HG03064 (cell line): Measurements from ENCODE around the gene PLXNA2.

ENCODE experiments used
- ATAC-seq: cut with Tn5 transposase; IDR thresholded peaks from one replicate; pipeline ENCODE4 v1.9.1; 2021; ENCODE audit warnings: low read depth; ENCODE audit not compliant: unreplicated experiment

PLXNA2 gene

DNA sequence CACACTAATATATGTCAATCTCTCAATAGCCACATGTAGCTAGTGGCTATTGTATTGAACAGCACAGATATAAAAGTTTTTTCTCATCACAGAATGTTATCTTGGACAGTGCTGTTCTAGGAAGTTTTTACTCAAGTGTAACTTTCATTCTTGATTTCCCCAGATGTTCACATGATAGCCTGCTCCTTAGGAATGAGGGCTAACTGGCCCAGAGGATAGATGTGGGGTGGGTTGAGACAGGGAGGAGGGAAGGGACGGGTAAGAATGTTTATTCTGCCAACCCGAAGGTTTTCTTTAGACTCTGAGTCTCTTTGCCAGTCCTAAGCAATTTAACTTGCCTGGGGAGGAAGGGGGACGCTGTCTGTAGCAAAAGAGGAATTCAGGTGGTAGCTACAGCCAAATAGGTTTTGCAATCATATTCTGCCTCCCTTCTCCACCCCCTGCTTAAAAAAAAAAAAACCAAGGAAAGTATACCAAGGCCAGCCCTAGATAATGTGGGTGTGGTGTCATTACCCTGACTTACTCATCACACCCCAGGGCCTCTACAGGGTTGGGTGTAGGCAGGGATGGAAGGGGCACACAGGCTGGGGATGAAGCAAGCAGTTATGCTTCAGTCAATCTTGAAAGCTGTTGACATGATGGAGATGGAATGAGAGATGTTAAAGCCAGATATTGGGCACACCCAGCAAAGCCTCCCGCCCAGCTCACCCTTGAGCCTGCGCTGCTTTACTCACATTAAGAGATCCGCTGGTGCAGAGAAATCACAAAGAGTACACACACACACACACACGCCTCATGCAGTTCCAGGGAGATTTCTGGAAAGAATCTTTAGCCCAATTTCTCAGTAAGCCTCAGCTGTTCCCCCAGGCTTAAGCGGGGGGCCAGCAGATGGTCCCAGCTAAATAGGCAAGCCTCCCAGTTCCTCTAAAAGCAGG is 59.9 kb downstream of the PLXNA2 start:
- no peak for ATAC-seq

DNA sequence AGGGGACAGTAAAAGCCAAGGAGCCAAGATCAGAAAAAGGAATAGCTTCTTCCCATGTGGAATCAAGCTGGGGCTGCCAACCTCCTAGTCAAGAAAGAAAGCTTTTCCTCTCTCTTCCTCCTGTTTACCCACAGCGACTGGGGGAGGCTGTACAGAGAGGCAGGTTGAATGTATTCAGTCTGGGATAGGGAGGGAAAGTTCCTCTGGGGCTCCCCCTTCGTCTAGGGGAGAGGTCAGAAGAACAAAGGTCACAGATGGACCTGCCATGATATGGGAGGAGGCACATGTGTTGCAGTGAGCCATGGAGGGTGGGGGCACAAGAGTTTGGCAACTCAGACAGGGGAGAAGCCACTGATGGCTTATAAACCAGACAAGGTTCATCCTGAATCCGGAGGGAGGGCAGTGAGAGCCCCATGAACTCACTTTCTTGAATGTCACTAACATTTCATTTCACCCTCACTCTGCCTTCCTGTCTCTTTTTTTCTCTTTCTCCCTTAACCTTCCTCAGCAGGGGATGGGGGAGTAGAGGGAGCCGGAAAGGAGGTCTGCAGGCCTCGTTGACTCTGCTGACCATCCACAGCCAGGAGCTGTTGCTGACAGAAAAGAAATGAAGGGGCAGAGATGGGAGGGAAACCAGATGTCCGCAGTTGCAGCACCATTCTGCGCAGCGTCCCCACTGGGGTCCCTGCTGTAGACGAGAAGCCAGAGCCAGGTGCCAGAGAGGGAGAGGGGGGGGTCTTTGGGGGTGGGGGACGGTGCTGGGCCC is 61.1 kb downstream of the PLXNA2 start:
- ATAC-seq = no peak

DNA sequence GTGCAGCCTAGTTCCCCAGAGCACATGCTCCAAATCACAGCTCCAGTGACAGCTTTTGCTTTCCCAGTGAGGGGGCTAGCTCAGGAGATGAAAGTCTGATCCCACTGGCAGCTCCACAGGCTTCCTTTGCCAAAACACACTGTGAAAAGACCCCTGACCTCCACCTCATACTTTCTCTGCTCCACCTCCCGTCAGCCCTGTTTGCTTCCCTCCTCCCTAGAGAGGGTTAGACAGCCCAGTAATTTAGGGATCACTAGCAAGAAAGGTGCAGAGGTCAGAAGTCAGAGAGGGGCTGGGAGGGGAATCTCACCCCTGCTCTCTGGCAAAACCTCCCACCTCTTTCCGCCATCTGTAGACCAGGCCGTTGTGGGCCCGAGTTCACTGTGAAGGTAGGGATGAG is 62.8 kb downstream of the PLXNA2 start:
- ATAC-seq = no peak

DNA sequence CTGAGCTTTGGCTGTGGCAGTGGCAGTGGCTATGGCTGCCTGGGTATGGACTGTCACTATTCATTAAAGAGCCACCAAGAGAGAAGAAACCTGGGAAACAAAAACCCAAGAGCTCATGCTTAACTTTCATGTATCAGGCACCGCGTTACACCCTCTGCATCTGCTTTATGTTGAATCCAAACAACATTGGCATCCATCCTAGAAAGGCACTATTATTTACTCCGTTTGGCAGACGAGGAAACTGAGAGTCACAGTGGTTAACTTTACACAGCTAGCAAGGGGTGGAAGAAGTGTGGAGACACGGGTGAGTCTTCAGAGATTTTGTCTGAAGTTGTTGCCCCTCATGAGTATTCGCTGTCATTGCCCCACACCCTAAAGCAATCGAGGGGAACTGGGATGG is 63.8 kb downstream of the PLXNA2 start:
- ATAC-seq = no peak

DNA sequence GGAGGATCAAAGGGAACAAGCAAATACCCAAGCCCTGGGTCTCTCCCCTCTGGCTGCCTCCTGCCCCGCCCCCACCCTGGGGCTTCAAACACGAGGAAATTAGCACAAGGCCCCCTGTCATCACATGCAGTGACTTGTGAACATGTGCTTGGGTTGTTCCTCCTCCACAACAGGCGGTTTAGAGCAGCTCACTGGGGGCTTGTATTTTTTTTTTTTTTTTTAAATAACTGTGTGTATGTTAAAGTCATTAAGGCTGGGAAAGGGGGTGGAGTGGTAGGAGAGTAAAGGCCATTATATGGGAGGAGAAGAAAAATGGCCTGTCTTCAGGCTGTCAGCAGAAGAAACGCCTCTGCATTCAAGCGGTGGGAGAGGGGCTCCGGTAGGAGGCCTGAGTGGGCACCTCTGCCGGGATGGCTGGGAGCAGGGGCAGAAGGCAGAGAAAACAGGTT is 64.2 kb downstream of the PLXNA2 start:
- ATAC-seq = no peak

DNA sequence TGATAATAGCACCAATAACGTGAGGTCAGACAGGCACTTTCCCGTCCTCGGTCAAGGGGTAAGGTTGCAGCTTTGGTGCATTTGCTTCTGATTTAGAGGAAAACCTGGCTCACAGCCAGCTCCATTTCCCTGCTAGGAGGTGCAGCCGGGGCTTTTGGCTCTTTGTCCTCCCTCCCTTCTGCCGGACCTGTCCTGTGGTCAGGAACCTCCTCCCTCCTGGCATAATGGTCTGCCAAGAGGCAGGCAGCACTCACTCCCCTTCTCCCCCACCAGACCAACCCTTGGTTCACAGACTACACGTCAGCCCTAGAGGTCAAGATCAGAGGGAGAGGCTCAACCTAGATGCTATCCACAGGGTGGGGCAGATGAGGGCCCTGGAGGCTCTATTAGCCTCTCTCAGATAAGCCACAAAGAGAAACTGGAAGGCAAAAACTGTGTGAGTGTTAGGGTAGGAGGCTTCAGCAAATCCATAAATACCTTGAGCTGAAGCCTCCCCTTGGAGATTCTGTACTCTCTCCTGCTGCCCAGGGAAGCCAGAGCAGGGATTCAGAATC is 64.8 kb downstream of the PLXNA2 start:
- ATAC-seq = no peak

DNA sequence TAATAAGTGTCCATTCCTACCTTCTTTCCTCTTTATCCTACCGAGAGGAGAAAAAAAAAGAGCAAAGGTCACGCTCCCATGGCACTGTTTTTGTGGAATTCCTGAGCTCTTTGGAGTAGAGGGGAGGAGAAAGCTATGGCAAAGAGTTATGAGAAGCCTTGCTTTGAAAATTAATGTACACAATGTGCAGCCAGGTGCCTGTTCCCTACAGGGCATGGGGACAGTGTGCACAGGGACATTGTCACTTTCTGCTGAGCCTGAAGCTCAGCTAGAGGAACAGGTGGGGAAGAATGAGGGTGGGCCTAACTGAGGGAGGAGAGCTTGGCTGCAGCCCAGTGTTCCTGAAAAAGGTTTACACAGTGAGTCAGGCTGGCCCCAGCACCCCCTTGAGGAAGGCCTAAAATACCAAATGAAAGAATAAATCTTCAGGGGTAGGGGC is 66.1 kb downstream of the PLXNA2 start:
- no peak for ATAC-seq

DNA sequence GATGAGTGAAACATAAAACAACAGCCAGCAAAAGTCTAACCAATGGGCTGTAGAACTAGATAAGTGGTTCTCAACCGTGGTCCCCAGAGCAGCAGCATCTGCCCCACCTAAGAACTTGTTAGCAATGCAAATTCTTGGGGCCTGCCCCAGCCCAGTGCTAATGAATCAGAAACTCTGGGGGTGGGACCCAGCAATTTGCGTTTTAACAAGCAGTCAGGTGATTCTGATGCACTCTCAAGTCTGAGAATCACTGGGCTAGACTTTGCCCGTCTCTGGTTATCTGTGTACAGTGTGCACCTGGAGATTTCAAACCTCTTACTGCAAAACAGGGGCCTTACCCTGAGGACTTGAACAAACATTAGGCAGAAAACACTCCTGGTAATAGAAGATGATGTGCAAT is 66.5 kb downstream of the PLXNA2 start:
- no peak for ATAC-seq

DNA sequence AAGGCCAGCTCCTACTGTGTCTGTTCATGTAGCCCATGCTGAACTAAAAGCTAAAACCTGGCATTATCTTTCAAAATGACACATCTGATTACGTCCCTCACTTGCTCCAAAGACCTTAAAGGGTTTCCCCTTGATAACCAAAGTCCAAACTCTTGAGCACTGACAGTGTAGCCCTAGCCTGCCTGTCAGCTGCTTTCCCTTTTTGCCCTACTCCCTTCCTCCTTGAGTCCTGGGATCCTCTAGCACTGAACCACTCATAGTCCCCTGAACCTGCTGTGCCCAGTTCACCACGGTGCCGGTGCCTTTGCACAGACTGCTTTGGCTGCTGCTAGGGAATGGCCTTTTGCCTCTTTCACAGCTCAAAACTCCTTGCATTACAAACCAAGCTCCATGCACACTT is 67.5 kb downstream of the PLXNA2 start:
- ATAC-seq = no peak

DNA sequence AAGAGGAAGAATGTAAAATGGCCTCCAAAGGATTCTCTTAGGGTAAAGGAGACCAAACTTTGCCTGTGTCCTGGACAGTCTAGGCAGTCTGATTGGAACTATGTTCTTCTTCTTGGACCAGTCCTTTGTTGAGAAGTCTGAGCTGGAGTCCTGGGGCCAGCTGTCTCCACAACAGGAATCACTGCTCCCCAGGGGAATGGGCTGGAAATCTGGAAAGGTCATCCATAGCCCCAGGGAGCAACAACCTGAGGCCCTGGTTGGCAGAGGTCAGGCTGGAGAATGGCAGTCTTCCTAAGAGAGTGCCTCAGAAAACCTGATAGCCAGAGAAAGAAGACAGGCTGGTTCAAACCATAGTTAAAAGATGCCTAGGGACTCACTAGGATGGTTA is 68.7 kb downstream of the PLXNA2 start:
- no peak for ATAC-seq

DNA sequence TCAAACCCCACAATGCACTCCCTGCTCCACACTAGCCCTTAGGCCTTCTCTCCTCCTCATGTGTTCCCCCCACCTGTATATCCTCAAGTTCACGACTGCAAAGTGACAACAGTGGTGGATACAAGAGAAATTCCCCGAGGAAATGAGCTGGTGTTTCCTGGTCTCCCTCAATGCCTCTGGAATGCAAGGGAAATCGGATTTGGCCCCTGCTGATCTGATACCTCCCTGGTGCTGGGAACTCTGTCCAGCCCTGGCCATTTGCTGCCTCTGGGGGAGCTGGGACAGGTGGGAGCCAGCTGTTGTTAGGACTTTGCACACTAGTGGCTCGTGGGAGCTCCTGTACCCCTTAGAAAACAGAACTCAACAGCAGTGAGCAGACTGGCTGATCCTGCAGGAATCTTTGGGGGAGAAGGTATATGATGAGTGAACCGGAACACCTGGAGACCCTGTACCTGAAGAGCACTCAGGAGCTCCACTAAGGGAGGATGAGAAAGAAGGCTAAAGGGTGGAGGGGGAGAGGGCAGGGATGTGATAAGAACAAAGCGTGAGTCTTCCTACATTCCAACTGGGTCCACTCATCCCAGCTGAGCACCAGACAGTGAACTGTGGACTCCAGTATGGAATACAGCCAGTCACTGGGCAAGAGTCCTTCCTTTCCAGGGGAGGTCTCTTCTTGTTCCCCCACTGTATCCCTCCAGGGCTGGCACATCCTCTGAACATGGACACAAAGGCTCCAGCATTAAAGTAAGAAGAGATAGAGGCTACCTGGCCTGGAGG is 69.3 kb downstream of the PLXNA2 start:
- ATAC-seq = no peak

DNA sequence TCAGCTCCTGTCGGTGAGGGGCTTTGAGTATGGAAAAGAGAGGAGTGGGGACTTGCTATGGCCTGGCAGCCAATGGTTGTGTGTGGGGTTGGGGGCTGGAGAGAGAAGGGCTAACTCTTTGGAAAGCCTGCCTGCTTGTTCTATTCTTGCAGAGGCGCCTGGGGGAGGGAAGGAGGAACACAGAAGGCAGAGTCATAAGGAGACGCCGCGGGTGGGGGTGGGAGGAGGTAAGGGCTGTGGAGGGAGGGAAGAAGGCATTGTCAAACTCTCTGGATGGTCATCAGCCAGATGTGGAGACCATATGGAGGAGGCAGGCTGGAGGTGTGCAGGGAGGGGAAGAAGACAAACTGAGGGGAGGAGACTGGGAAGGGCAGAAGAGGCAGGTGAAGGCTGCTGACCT is 70.0 kb downstream of the PLXNA2 start:
- no peak for ATAC-seq

DNA sequence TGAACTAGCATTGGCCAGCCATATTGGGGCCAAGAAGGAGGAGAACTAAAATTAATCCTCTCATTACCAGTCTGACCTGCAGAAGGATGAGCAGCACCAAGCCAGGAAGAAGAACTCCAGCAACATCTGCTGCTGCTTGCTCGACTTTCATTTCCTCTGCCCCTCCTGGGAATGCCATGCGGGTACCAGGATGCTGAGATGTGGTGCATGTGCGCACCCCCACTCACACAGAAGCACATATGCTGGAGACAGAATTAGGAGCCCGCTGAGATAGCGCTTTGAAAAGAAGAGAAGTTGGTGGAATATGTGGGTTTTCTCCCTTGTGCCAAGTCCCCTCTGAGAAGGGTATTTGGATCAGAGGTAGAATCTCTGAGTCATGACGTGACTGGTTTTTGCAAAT is 70.4 kb downstream of the PLXNA2 start:
- no peak for ATAC-seq

DNA sequence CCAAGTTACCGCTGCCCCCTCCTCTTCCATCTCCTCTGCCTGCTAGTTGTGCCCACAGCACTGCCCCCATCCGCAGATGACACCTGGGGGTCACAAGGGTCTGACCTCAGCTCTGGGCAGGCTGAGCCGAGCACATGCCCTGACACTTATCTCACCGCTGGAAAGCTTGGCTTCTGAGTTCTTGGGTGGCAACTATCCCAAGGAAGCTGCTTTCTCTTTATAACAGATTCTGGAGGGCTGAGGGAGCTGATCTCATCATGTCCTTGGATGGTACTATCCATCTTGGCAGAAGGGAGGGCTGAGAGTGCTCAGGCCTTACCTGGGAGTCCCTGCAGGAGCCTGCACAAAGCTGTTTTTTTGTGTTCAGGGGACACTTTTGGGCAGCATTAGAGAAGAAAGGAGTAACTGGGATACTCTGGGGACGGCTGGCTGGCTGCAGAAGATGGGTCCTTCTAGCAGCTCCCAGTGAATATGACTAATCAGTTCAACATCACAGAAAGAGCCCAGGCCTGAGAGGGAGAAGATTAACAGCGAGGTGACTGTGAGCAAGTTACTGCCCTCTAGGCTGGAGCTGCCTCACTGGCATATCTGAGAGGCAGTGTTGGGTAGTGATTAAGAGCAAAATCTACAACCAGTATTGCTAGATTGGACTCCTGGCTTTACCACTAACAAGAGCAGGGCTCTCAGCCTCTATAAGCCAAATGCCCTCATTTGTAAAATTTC is 71.6 kb downstream of the PLXNA2 start:
- ATAC-seq = no peak

DNA sequence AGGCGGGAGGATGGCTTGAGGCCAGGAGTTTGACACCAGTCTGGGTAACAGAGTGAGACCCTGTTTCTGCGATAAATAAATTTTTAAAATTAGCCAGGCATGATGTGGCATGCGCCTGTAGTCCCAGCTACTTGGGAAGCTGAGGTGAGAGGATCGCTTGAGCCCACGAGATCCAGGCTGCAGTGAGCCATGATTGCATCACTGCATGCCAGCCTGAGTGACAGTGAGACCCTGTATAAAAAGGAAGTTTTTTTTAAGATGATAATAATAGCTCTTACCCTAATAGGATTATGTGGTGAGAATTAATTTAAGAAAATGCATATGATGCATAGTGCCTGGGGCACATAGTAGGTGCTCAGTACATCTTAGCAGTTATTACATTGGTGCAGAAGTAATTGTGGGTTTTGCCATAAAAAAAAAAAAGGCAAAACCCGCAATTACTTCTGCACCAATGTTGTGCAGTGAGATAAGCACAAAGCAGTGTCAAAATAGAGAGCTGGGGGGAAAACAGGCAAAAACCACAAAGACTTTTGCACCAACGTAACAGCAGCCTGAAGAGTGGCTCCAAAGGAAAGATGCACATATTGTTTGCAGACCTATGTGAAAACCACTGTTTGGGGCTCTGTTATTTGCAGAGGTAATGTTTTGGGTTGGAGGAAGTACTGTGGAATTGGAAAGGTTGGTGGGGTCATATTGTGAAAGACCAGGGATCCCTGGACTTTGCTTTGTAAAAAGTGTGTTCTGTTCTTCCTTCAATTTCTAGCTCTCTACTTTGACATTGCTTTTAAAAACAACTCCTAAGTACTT is 72.4 kb downstream of the PLXNA2 start:
- no peak for ATAC-seq

DNA sequence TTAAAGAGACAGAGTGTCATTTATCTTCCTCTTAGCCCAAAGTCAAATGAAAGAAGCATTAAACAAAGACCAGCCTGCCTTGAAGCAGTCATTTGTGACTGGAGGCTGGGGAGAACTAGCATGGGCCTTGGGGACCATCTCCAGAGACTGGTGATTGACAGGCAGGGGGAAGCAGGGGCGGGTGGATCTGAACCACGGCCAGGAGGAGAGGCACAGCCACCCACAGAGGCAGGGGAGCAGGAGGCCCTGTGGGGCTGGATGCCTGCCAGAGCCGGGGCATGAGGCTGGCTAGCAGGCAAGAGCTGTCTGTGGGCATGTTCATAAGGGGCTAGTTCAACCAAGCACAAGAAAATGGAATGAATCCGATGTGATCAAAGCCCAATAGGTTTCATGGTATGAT is 73.9 kb downstream of the PLXNA2 start:
- ATAC-seq = no peak

DNA sequence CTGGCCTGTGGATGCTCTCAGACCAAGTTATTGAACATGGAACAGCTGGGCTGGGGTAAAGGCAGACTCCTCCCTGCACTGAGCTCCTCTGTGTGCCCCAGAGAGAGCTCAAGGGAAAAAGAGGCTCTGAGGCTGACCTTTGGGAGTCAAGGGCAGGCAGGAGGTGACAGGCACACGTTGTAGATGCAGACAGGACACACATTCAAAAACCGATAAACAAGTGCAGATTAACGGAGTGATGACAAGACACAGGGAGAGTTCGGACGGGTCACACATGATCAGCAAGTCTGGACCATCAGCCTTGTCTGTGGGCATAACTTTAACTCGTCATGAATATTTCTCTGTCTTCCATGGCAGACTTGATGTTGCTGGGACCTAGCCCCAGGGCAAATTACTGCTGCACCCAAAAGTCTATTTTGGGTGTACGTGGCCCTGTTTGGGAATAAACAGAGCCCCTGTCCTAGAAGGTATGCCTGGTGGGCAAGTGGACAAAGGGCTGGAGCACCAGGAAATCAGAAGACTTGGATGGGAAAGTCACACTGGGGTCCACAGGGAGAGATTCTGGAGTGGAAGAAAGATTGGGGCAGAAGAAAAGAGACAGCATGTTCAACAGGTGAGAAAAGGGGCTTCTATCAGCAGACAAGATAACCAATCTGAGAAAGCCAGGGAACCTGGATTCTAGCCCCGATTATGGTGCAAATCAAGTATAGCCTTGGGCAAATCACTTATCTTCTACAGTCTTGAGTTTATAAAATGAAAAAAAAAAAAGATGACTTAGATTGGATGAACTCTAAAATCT is 74.9 kb downstream of the PLXNA2 start:
- no peak for ATAC-seq

DNA sequence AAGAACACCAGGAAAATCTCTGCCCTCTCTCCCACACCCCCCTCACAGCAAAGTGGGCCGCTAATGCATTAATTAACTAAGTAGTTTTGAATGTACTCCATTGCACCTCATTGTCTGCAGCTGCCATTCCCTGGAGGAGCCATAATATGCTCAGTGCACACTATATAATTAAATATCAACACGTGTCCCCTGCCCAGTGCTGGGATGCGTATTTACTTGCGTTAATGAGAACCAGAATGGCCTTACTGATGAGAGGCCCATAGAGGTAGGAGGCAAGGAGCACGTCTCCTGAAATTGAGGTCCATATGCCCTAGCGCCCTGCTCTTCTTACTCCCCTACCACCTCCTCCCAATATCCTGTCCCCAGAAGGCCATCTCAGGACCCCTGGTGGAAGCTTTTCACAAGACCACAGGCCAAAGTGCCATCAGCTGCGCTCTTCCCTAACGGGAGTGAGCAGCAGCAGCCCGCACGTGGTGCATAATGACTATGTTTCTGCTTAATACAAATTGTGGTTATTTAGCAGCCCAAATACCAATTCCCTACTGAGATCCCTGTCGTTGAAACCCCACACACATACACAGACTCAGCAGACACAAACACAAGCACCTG is 76.8 kb downstream of the PLXNA2 start:
- no peak for ATAC-seq
